ENCODE results near the gene PPP1R2. TPM values are rescaled to one million over a fixed set of nuclear protein-coding genes. Genes with fewer than 3 reads are reported as not detected.
A peak's percentile ranks its signal among the peaks of the same experiment; 100 is the strongest.

The PPP1R2 gene
- total and polyA plus RNA-seq, 9 of the 15 experiments (the other 6 are each of a cell fraction or from before 2014, with no cell fraction given), result 9.4 to 115 (median 40.3) TPM

GRCh38 chr3:195522254-195523023 lies 20.7 kb downstream of the PPP1R2 start (continued):
- TF ChIP-seq ARID2 (IDR thresholded peaks at IDR 0.05) (0 out of 2 replicates have a peak, but pooled peaks have one; percentile 25), SIX5 (IDR thresholded peaks at IDR 0.05; ENCODE audit: borderline replicate concordance in 1 of 2, insufficient read depth in 1 of 2, low read depth in 1 of 2, low read length in 2 of 2) (no peak), RBM15 (IDR thresholded peaks at IDR 0.05; ENCODE audit: insufficient read depth, low read length) (no peak), NFXL1 (CRISPR knock-in tag; IDR thresholded peaks at IDR 0.05) (no peak), HES1 (IDR thresholded peaks at IDR 0.05; ENCODE audit: low read depth) (no peak), RAD21 (CRISPR knock-in tag; conservative IDR thresholded peaks at IDR 0.05 in 1 of 2, IDR thresholded peaks at IDR 0.05 in 1 of 2) (peak; percentile 90 to 92), TCF7 (IDR thresholded peaks at IDR 0.05; ENCODE audit: borderline replicate concordance) (no peak), NELFE (IDR thresholded peaks at IDR 0.05; ENCODE audit: insufficient read depth, insufficient read length) (no peak), GATAD2B (IDR thresholded peaks at IDR 0.05; ENCODE audit: borderline replicate concordance) (0 out of 2 replicates have a peak, but pooled peaks have one; percentile 25), SP1 (CRISPR knock-in tag; IDR thresholded peaks at IDR 0.05) (no peak), POLR2B (IDR thresholded peaks at IDR 0.05; ENCODE audit: low read depth, partially characterized antibody) (no peak), ZNF3 (CRISPR knock-in tag; IDR thresholded peaks at IDR 0.05) (no peak), ZNF311 (CRISPR knock-in tag; IDR thresholded peaks at IDR 0.05) (no peak)
- TF ChIP-seq, protein P1, sequence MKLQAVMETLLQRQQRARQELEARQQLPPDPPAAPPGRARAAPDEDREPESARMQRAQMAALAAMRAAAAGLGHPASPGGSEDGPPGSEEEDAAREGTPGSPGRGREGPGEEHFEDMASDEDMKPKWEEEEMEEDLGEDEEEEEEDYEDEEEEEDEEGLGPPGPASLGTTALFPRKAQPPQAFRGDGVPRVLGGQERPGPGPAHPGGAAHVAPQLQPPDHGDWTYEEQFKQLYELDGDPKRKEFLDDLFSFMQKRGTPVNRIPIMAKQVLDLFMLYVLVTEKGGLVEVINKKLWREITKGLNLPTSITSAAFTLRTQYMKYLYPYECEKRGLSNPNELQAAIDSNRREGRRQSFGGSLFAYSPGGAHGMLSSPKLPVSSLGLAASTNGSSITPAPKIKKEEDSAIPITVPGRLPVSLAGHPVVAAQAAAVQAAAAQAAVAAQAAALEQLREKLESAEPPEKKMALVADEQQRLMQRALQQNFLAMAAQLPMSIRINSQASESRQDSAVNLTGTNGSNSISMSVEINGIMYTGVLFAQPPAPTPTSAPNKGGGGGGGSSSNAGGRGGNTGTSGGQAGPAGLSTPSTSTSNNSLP (IDR thresholded peaks at IDR 0.05; ENCODE audit: borderline replicate concordance, low read depth, low read length), result 0 out of 2 replicates have a peak, but pooled peaks have one; percentile 56
- TF ChIP-seq, protein P2, sequence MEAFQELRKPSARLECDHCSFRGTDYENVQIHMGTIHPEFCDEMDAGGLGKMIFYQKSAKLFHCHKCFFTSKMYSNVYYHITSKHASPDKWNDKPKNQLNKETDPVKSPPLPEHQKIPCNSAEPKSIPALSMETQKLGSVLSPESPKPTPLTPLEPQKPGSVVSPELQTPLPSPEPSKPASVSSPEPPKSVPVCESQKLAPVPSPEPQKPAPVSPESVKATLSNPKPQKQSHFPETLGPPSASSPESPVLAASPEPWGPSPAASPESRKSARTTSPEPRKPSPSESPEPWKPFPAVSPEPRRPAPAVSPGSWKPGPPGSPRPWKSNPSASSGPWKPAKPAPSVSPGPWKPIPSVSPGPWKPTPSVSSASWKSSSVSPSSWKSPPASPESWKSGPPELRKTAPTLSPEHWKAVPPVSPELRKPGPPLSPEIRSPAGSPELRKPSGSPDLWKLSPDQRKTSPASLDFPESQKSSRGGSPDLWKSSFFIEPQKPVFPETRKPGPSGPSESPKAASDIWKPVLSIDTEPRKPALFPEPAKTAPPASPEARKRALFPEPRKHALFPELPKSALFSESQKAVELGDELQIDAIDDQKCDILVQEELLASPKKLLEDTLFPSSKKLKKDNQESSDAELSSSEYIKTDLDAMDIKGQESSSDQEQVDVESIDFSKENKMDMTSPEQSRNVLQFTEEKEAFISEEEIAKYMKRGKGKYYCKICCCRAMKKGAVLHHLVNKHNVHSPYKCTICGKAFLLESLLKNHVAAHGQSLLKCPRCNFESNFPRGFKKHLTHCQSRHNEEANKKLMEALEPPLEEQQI (IDR thresholded peaks at IDR 0.05), result no peak; the same call in 1 of the 2 replicates
- TF ChIP-seq, protein P3, sequence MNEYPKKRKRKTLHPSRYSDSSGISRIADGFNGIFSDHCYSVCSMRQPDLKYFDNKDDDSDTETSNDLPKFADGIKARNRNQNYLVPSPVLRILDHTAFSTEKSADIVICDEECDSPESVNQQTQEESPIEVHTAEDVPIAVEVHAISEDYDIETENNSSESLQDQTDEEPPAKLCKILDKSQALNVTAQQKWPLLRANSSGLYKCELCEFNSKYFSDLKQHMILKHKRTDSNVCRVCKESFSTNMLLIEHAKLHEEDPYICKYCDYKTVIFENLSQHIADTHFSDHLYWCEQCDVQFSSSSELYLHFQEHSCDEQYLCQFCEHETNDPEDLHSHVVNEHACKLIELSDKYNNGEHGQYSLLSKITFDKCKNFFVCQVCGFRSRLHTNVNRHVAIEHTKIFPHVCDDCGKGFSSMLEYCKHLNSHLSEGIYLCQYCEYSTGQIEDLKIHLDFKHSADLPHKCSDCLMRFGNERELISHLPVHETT (CRISPR knock-in tag; conservative IDR thresholded peaks at IDR 0.05 in 1 of 2, IDR thresholded peaks at IDR 0.05 in 1 of 2), result no peak

Data from K562 (cell line).